HepG2 (cell line): ENCODE results near the gene SSH3. TPM values are rescaled to one million over a fixed set of nuclear protein-coding genes. Genes with fewer than 3 reads are reported as not detected.

Experiments
- ARNT2 ChIP-seq: sonication (generic); formaldehyde crosslinking; IDR thresholded peaks from 2 replicates; pipeline ENCODE4 v1.8.0; 2022; ENCODE audit warnings: mild to moderate bottlenecking, low read depth, missing genetic modification reagents, moderate library complexity
- CTCF ChIP-seq: sonication (generic); formaldehyde crosslinking; IDR thresholded peaks from 2 replicates; pipeline ENCODE4 v1.5.0; 2020; ENCODE audit warnings: mild to moderate bottlenecking, missing genetic modification reagents, moderate library complexity
- DDIT3 ChIP-seq: sonication (generic); formaldehyde crosslinking; IDR thresholded peaks from 2 replicates; pipeline ENCODE4 v1.4.0; 2020; ENCODE audit warnings: mild to moderate bottlenecking, missing genetic modification reagents
- HIVEP1 ChIP-seq: sonication (generic); formaldehyde crosslinking; IDR thresholded peaks from 2 replicates; pipeline ENCODE4 v1.4.0; 2020; ENCODE audit warnings: mild to moderate bottlenecking, missing genetic modification reagents
- HMGXB4 ChIP-seq, 2 experiments: sonication (generic) in 1 of 2; formaldehyde crosslinking in 1 of 2; IDR thresholded peaks; 2 replicates each; pipeline versions ENCODE4 v1.4.0 to v1.6.1; 2018 to 2020; ENCODE audit warnings: missing genetic modification reagents in 2 of 2, borderline replicate concordance in 1 of 2, low read depth in 1 of 2, mild to moderate bottlenecking in 1 of 2, missing biosample characterization in 1 of 2
- KDM5B ChIP-seq: sonication (generic); formaldehyde crosslinking; IDR thresholded peaks from 2 replicates; pipeline ENCODE4 v1.4.0; 2020; ENCODE audit warnings: missing genetic modification reagents, mild to moderate bottlenecking, borderline replicate concordance
- PBX3 ChIP-seq: sonication (generic); formaldehyde crosslinking; IDR thresholded peaks from 2 replicates; pipeline ENCODE4 v1.8.1; 2023; ENCODE audit warnings: missing genetic modification reagents, inconsistent platforms, borderline replicate concordance
- SMC3 ChIP-seq: IDR thresholded peaks from 2 replicates; pipeline ENCODE4 v1.6.1; 2011; ENCODE audit warnings: low read length, improper control_type of control experiment
- SP4 ChIP-seq: sonication (generic); formaldehyde crosslinking; IDR thresholded peaks from 2 replicates; pipeline ENCODE4 v1.8.1; 2023; ENCODE audit warnings: mild to moderate bottlenecking, missing genetic modification reagents
- TEAD3 ChIP-seq: optimal IDR thresholded peaks from 2 replicates; pipeline ENCODE3; 2016; ENCODE audit warnings: borderline replicate concordance
- TP53 ChIP-seq: sonication (generic); formaldehyde crosslinking; conservative IDR thresholded peaks from 2 replicates; pipeline ENCODE4 v1.4.0; 2020; ENCODE audit warnings: missing genetic modification reagents
- ZNF546 ChIP-seq: sonication (generic); formaldehyde crosslinking; conservative IDR thresholded peaks from 2 replicates; pipeline ENCODE4 v1.8.1; 2023; ENCODE audit warnings: mild to moderate bottlenecking, missing genetic modification reagents
- ZNF572 ChIP-seq: sonication (generic); formaldehyde crosslinking; IDR thresholded peaks from 2 replicates; pipeline ENCODE4 v1.5.1; 2020; ENCODE audit warnings: mild to moderate bottlenecking, missing genetic modification reagents
- ZNF574 ChIP-seq: sonication (generic); formaldehyde crosslinking; IDR thresholded peaks from 2 replicates; pipeline ENCODE4 v1.4.0; 2020; ENCODE audit warnings: missing genetic modification reagents
- ZNF704 ChIP-seq: sonication (generic); formaldehyde crosslinking; IDR thresholded peaks from 2 replicates; pipeline ENCODE4 v1.8.1; 2023; ENCODE audit warnings: mild to moderate bottlenecking, inconsistent platforms, moderate library complexity, missing genetic modification reagents, borderline replicate concordance
- polyA plus RNA-seq, 8 experiments: library from polyadenylated mRNA; depleted of rRNA in 3 of 8; stranded (reverse) in 7 of 8; unstranded in 1 of 8; fragments of >200 nt; fragmentation: Illumina TruSeq in 4 of 8; extraction: Trizol in 4 of 8; gene quantifications; 2 replicates each; pipeline versions ENCODE4 v1.2.1 to v1.2.3, GENCODE V29; 2011 to 2016; ENCODE audit warnings: low read depth in 4 of 8, missing spikeins in 1 of 8, mixed read lengths in 1 of 8; ENCODE audit not compliant: insufficient read depth in 1 of 8
- total RNA-seq, 5 experiments: library from RNA; depleted of rRNA; stranded (reverse); fragments of >200 nt; fragmentation: Illumina TruSeq; extraction: Trizol; gene quantifications; 2 replicates each; pipeline ENCODE4 v1.2.3, GENCODE V29; 2016; ENCODE audit warnings: low read depth in 1 of 5

The SSH3 gene
- total and polyA plus RNA-seq, 2 of the 13 experiments (the other 11 are each of a cell fraction or from before 2014, with no cell fraction given) = 12.4 to 18.8 TPM

GRCh38 chr11:67351275-67352005, 48.1 kb downstream of the SSH3 start (continued):
- TF ChIP-seq HIVEP1 (CRISPR knock-in tag) (0 out of 2 replicates have a peak, but pooled peaks have one; percentile 32), KDM5B (CRISPR knock-in tag) (0 out of 2 replicates have a peak, but pooled peaks have one; percentile 22), SMC3 (peak; percentile 44; the same call in 1 of the 2 replicates), SP4 (CRISPR knock-in tag) (no peak), ZNF574 (CRISPR knock-in tag) (no peak), CTCF (CRISPR knock-in tag) (peak; percentile 86), PBX3 (CRISPR knock-in tag) (no peak), TP53 (CRISPR knock-in tag) (no peak), ZNF546 (CRISPR knock-in tag) (no peak), HMGXB4 (CRISPR knock-in tag; IDR thresholded peaks at IDR 0.05; ENCODE audit: borderline replicate concordance in 1 of 2, low read depth in 1 of 2) (0 out of 4 replicates have a peak, but pooled peaks of 1 of the 2 experiments have one; percentile 35), DDIT3 (no peak), TEAD3 (CRISPR knock-in tag) (peak; percentile 15), ZNF572 (no peak), ZNF704 (CRISPR knock-in tag) (no peak), ARNT2 (CRISPR knock-in tag) (0 out of 2 replicates have a peak, but pooled peaks have one; percentile 44)
